Suppressor macrophage treated with lipopolysaccharide for 4 hours (primary cell): ENCODE measurements around the gene STYK1.

Source experiments
- DNase-seq: peaks from one replicate; pipeline ENCODE4 v3.0.0-alpha.2; 2020

STYK1 gene, protein sequence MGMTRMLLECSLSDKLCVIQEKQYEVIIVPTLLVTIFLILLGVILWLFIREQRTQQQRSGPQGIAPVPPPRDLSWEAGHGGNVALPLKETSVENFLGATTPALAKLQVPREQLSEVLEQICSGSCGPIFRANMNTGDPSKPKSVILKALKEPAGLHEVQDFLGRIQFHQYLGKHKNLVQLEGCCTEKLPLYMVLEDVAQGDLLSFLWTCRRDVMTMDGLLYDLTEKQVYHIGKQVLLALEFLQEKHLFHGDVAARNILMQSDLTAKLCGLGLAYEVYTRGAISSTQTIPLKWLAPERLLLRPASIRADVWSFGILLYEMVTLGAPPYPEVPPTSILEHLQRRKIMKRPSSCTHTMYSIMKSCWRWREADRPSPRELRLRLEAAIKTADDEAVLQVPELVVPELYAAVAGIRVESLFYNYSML

DNA sequence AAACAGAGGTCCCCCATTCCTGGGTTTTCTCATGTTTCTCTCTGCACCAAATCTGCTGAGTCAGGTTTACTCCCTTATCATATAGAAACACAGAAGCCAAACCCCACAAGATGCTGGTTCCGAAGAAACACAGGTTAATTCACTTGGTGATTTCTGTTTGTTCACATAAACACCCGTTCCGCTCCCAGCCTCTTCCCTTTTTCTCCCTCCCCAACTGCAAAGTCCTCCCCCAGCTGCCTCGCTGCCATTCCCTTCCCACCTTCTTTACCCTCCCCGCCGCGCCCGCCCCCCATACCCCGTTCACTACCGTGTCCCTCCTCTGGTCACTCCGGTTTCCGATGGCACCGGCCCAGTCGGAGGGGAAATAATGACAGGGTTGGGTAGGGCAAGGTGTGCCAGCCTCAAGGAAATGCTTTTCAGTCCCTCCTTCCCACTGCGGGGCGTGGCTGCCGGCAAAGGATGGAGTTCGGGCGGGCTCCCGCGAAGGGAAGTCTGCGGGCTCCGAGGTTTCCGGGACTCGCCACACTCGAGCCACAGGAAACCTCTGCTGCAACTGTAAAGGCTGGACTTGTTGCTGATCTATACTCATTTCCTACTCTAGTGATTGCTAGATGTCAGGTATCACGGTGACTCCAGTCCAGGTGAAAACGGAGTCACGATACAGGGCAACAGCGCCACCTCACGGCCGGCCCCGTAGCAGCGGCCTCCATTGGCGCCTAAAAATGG, at the start of gene STYK1:
TSS of gene STYK1 (minus strand) at position 394 of the 726 bp plus-strand sequence. CDS start 39,434 bp downstream, outside the sequence.
- DNase-seq = peak; percentile 29

DNA sequence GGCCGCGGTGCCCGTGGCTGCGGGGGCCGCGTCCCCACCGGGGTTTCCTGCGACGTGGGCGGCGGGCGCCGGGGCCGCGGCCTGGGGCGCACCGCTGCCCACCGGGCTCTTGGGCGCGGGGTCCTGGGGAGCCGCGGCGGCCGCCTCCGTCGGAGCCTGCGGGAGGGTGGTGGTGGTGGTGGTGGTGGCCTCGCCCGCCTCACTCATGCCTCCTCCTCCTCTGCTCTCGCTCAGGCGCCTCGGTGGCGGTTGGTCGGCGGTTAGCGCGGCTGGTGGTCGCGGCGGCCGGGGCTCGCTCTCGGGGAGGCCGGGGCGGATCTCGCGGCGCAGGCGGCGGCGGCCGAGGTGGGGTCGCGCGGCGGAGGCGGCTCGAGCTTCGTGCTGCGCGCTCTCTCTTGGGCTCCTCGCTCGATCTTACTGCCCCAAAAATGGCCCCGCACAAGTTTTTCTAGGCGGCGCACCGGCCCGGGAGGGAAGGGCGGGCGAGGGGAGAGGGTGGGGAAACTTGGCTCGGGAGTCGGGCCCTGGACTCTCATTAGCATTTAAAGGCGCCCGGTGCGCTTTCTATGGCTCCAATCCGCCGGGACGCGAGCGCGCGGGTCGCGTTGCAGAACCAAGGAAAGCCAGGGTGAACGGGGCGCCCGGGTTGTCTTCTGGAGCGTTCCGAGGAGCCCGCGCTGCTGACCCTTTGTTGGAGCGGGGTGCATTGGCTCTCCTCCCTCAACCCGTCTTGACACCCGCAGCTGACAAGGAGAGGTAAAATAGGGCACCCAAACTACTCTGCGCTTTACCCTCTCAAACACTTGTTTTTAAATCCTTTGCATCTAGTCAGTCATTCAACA, 49.3 kb upstream of the STYK1 start, which contains the start of gene YBX3:
TSS of gene YBX3 (minus strand) at position 419 of the 842 bp plus-strand sequence. CDS start at position 207, 212 bp downstream.
- DNase-seq = peak; percentile 91

DNA sequence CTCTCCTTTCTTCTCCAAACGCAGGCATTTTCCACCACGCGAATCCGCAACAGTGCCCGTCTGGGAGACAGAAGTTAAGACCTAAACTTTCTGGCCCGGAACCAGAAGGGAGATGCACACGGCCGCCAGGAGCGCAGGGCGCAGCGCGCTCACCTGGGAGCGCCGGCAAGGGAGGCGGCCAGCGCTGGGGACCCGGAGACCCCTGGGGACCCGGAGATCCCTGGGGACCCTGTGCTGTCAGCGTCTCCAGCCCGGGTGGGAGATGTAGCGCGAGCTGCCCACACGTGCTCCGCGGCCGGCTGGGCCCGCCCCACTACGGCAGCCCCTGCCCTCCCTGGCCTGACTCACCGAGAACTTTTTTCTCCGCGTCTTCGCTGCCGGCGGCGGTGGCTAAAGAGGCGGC, 48.7 kb upstream of the STYK1 start:
- peak; percentile 72 for DNase-seq

DNA sequence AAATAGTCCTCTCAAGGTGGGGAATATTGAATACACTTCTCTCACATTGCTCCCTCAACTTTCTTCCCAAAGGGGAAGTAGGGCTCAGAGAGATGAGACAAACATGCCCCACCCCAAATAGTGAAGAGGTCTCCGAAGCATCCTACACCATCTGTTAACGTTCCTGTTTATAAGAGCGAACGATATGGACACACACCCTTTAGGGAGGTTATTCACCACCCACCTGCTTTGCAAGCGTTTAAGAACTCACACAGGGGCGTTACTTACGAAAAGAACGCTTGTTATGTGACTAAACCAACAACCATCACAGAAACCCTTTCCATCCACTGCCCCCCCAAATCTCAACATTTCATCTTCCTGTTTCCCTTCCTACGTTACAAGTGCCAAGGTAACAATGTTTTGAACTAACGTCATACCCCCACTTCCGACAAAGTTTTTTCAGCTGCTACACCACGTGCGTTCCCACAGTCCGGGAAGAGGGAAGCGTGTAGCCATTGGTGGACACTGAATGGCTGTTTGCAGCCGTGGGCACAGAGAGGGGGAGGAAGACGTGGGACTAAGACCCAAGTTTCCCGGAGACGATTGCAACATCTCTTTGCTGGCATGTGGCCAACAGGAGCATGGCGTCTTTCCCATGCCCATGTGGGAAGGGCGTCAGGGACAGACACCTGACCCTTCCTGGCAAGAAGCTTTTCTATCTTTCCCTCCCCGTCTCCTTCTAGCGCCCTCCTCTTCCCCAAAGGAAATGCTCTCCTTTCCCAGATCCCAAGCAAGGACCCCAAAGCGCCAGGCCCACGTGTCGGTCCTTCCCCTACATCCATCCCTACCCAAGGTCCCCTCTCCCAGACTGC, 48.0 kb upstream of the STYK1 start:
- DNase-seq = peak; percentile 96

DNA sequence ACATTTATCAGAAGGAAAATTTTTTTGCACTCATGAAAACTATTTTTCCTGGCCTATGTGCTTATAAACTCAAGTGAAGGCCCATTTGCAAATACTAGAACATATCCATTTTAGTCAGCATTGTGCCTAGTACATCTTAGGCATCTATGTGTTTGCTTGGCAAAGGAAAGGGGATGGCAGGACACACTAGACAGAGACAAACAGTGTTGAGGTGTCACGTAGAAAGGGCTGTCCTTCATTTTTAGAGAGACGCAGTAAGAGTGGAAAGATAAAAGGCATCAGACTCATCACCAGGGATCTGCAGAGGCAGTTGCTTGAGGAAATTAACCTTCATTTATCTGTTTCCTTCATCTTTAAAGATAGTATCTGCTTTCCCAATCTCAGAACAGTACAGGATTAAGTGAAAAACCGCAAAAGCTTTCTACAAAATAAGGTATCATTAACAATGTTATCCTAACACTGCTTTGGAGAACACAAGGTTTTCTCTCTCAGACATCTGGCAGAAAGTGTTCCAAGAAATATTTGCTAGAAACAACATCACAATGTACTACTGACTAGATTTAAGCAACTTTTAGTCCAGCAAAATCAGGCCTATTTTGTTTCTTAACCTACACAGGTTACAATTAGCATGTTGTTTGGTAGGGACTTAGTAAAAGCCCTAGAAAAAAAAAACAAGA, 47.3 kb upstream of the STYK1 start:
- no peak for DNase-seq

DNA sequence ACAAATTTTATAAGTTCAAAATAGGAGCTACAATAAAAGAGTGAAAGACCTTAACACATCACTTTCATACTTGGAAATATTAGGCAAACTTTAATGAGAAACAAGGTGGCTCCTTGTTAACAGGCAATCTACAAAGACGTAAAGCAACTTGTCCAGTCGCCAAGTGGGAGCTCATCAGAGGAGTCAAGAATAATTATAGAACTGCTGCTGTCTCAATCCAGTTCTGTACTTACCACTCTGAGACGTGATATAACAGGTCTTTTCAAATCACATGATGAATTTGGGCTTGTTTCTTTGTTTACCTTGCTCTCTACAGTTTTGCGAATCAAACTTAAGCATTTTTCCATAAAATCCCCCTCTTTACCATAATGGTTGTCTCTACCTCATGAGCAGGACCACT, 45.6 kb upstream of the STYK1 start:
- DNase-seq = no peak

DNA sequence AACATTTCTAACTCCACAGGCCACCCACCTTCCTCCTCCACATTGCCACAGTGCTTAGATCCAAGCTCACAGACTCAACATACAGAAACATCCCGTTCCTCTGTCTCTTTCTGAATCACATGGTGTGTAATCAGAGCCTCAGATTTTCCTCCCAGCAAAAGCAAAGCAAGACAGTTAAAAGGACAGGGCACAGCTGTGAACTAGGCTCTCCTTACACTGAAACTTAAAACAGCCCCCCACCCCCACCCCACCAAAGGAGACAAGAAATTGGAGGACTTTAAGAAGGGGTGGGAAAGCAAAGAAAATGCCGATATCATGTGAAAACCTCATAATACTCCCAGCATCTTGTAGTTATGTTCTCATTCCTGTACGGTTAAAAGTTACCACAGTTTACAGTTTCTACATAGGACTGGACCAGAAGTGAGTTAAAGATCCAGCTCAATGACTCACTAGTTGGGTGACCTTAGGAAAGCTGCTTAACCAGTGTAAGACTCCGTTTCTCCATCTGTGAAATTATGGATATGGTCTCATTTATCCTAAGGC, 44.5 kb upstream of the STYK1 start:
- peak; percentile 38 for DNase-seq

DNA sequence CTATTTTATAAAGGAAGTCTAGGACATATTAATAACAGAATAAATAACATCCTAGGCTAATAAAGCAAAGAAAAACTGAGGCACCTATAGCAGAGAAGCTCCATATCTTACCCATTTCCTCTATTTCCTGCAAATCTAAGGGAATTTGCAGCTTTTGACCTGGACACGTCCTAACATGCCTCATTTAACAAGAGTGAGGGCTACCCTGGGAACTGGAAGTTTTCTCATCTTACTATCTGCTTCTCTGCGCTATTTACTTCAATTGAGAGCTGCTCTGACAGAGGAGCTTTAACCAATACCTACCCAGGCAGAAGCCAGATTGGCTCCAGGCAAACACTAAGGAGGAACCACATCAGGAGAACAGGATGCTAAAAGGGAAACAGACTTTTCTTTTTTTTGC, 43.6 kb upstream of the STYK1 start:
- DNase-seq = no peak

DNA sequence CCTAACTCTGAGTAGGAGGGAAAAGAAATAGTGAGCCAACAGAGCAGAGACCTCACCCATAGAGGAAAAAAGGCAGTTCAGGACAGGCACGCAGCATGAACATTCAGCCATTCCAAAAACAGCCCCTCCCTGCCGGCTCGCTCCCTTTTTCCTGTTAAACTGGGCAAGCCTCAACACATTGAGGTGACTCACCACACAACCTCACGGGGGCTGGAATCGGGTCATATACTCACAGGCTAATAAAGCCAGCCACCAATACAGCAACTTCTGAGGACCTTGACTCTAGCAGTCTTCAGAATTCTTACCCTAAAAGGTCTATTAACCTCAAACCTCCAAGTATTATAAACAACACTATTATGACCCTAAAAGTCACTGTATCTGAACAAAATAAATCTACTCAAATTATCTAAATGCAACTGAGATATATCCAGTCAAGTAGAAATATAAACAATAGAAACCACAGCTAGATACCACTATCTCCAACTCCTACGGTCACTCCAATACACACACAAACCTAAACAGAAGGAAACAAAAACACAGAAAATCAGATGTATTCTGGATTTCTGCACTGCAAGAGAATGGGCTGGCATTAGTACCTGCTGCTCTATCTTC, 43.0 kb upstream of the STYK1 start:
- DNase-seq = no peak

DNA sequence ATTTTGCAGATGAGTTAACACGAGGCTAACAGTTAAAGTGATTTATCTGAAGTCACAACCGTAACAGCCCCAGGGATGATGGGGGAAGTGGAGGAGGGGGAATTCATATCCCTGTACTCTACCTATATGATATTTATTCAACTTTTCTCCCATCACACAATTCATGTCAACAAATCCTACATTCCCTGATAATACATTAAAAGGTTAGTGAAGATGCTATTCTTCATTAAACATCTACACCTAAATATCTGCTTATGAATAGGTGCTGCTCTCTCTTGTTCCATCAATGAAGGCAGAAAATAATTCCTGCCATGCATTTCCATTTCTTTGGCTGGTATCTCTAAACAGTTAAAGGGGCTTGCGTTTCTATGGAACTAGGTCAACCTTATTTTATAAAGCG, 42.4 kb upstream of the STYK1 start:
- DNase-seq = no peak

DNA sequence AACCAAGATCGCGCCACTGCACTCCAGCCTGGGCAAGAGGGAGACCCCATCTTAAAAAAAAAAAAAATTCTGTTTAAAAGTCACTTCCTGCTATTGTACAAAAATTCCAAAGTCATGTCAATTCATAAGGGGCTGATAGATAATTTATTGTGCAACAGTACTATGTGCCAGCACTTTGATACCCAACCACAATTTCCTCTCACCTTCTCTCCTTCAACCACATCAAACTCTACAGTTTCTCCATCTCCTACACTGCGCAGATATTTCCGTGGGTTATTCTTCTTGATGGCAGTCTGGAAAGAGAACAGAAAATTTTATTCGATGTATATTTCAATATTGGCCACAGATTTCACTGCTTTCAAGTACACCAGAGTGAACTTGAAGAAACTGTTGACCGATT, 41.6 kb upstream of the STYK1 start:
- no peak for DNase-seq

DNA sequence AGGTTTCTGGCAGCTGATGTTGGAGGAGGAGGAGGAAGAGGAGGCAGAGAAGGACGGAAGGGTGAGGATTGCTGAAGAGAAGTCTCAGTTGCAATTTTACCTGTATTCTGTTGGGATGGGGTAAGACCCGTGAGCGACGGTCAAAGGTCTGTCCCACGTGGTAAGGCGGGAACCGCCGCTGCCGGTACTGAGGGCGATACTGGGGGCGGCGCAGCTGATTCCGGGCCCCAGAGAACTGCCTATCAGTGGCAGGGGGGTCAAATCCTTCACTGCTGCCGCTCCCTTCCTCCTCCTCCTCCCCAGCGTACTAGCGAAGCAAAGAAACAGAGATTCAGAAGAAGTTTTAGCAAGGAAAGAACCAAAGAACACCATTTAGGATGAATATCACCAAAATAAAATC, 36.0 kb upstream of the STYK1 start:
- no peak for DNase-seq

DNA sequence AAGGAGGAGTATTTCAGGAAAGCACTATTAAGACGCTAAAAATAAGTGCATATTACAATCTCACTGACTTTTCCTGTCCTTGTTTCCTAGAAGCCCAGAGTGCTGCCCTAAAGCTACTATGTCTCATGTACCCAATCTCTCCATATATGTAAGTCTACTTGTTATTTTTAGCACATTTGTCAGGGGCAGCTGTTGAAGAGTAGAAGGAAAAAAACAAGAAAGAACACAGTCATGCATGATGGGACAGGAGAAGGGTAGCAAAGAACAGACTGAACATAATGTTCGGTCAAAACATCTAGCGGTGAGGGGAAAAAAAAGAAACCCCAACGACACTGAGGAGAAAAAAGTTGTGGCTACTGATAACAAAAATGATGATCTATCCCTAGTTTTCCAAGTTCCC, 35.0 kb upstream of the STYK1 start:
- no peak for DNase-seq

DNA sequence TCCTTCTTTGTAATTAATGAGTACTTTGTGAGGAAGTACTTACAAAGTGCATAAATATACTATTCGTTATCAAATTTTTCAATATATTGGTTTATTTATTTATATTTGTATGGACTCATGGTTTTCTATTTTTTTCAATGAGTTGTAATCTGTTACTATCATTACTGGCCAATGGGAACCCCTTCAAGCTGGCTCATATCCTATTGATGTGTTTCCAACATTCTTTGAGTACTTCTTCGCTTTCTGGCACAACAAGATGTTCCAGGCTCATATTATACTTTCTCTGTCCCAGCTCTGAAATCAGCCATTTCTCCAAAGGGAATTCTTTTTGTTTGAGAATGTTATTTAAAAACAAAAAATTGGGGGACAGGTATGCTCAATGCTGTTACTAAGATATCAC, 31.8 kb upstream of the STYK1 start:
- DNase-seq = no peak

DNA sequence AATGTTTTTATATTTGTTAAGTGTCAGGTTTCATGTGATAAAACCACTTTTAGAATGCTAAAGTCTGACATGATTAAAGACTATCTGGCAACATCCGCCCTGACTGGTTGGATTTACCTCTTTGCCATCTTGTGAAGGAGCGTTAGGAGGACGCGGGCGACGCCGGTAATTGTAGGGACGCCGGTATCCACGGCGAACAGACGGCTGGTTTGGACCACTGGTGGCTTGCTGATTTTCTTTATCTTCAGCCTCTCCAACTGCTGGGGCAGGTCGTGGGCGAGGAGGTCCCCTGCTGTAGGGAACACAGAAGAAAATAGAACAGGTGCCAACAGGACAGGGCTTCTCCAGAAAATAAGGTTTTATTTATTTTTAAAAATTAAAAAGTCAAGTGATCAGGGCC, 28.0 kb upstream of the STYK1 start:
- no peak for DNase-seq

DNA sequence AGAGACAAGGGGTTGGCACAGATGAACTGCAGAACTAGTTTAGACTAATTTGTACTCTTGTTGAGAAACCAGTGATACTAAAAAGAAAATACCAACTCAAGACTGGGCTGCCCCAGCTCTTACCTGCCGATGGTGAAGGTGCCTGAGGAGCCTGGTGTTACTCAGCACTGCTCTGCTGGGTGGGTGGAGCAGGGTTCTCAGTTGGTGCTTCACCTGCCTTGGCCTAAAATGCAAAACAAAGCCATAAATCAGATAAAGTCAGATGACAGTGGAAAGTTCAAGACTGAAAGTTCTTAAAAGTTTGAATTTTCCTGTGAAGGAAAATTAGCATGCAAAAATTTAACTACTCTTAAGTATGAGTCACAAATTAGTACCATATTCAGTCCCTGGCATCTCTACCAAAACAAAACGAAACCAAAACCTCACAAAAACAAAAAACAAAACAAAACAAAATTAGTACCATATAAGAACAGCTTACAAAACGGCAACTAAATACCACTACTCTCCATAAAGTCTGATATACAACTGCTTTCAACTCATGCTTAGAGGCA, 27.4 kb upstream of the STYK1 start:
- no peak for DNase-seq

DNA sequence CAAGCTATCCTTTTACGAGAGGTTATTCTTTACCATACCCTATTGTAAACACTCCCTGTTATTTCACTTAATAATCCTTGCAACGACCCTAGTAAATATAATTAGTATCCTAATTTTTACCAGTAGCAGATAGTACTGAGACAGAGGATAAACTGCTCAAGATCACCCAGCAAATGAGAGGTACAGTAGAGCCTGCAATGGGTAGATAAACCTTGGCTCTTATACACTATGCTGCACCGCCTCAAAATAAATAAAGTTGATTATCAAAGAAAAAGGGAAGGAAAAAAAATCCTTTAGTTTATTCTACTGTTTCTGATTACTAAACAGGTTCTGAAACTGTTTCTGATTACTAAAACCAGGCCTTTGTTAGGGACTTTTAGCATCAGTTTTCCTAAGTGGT, 26.7 kb upstream of the STYK1 start:
- no peak for DNase-seq

DNA sequence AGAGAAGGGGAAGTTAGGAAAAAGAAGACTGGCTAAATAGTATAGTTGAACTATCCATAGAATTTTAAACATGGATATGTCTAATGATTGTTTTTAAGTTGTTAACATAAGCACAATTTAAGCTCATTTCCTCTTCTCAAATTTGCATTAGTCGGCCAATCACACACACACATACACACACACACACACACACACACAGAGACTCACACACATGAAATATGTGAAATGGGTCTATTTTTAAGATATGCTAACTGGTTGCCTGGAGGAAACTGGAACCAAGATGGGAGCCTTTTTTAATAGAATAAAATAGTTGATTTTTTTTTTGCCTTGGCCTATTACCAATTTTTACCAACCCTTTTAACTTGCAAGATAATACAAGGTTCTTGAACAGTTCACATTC, 24.0 kb upstream of the STYK1 start:
- DNase-seq = no peak

DNA sequence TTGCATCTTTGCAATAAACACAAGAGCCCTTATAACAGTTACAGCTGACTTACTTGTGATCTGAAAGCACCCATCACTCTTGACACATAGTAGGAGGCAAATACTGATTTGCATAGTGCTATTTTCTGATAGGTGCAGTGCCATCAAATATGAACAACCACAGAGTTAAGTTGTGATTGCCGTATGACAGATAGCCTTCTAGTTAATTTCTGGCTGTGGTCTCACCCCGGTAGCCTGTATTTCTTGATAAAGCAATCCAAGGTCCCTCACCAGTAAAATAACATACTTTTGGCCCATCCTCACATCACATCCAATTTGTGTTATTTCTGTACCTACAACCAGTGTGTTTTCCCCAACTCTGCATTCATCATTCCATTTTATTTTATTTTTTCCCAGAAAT, 23.3 kb upstream of the STYK1 start:
- DNase-seq = no peak

DNA sequence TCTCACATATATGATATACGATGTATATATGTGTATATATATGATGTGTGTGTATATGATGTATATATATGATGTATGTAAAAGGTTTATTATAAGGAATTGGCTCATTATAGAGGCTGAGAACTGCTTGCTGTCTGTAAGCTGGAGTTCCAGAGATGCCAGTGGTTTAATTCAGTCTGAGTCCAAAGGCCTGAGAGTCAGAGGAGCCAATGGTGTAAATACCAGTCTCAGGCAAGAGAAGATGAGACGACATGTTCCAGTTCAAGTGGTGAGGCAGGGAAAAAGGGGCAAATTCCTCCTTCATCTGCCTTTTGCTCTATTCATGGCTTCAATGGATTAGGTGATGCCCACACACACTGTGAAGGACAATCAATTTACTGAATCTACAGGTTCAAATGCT, 17.1 kb upstream of the STYK1 start:
- no peak for DNase-seq

DNA sequence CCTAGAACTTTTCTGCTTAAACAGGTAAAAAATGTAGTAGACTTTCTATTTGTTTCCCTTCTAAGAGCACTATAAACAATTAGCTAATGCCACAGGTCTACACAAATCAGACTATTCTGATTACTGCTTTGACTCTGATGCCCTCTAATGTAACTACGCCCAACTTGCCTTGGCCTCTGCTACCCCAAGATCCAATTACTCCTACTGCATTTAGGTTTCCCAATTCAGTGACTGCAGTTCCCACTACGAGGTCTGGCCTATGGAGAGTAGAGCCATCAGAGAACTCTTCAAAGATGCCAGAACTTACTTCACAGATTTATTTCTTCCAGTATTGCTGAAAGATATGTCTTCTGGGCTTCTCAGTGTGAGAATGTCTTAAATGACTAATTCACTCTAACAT, 15.3 kb upstream of the STYK1 start:
- no peak for DNase-seq
